Glutamatergic neuron (in vitro differentiated cells): ENCODE measurements around the gene VTI1A. TPM values are rescaled to one million over a fixed set of nuclear protein-coding genes. Genes with fewer than 3 reads are reported as not detected.

ENCODE experiments used
- DNase-seq: peaks from one replicate; pipeline ENCODE4 v3.0.0; 2022
- H3K27ac Mint-ChIP-seq: one replicate; pipeline ENCODE4 v1.8.0; 2020; ENCODE audit warnings: mild to moderate bottlenecking, mixed read lengths, inconsistent platforms; ENCODE audit not compliant: unreplicated experiment
- H3K27me3 Mint-ChIP-seq: one replicate; pipeline ENCODE4 v1.8.0; 2020; ENCODE audit warnings: mild to moderate bottlenecking, moderate library complexity, mixed read lengths, inconsistent platforms; ENCODE audit not compliant: unreplicated experiment
- H3K36me3 Mint-ChIP-seq: one replicate; pipeline ENCODE4 v1.8.0; 2020; ENCODE audit warnings: mild to moderate bottlenecking, mixed read lengths, inconsistent platforms; ENCODE audit not compliant: unreplicated experiment
- H3K4me1 Mint-ChIP-seq: one replicate; pipeline ENCODE4 v1.8.0; 2020; ENCODE audit warnings: mild to moderate bottlenecking, low read depth, mixed read lengths, inconsistent platforms; ENCODE audit not compliant: unreplicated experiment
- H3K4me3 Mint-ChIP-seq: one replicate; pipeline ENCODE4 v1.8.0; 2020; ENCODE audit warnings: mild to moderate bottlenecking, mixed read lengths, inconsistent platforms; ENCODE audit not compliant: unreplicated experiment
- H3K9me3 Mint-ChIP-seq: one replicate; pipeline ENCODE4 v1.8.0; 2020; ENCODE audit warnings: mild to moderate bottlenecking, moderate library complexity, mixed read lengths, inconsistent platforms; ENCODE audit not compliant: unreplicated experiment
- CTCF ChIP-seq: fragments of 200-600 bp; sonication (generic); IDR thresholded peaks from one replicate; pipeline ENCODE4 v1.5.0; 2021; ENCODE audit not compliant: partially characterized antibody, unreplicated experiment
- total RNA-seq: library from RNA; stranded (reverse); fragmentation: NEBNext Ultra II Directional; extraction: Animal tissue kit (Norgen Biotek cat#: 25700); gene quantifications from one replicate; pipeline ENCODE4 v1.2.1, GENCODE V29; 2021; ENCODE audit not compliant: unreplicated experiment

VTI1A gene
- total RNA-seq, 1 donor from 2014 or later = 61.0 TPM

- TF ChIP-seq CTCF = no peak
- Mint-ChIP-seq H3K4me3 (no peak overlapping the region), H3K9me3 (no peaks in the 10 kb centered on the region), H3K36me3 (no peaks in the 10 kb centered on the region), H3K27ac (no peak overlapping the region), H3K27me3 (peaks cover 2% of the 10 kb centered on the region), H3K4me1 (peaks cover 3% of the 10 kb centered on the region)
- no peak for DNase-seq
Measured at GRCh38 chr10:112712536-112712935, 265.5 kb downstream of the VTI1A start.

- Mint-ChIP-seq H3K27ac (no peak overlapping the region), H3K36me3 (no peaks in the 10 kb centered on the region), H3K4me1 (peaks cover 3% of the 10 kb centered on the region), H3K9me3 (no peaks in the 10 kb centered on the region), H3K27me3 (peaks cover 2% of the 10 kb centered on the region), H3K4me3 (no peak overlapping the region)
- TF ChIP-seq CTCF = no peak
- DNase-seq = no peak
Measured at GRCh38 chr10:112713411-112713810, 266.4 kb downstream of the VTI1A start.

GRCh38 chr10:112715581-112715980 lies 268.6 kb downstream of the VTI1A start:
- Mint-ChIP-seq H3K36me3 (no peaks in the 10 kb centered on the region), H3K27me3 (peaks cover 2% of the 10 kb centered on the region), H3K4me1 (peaks cover 3% of the 10 kb centered on the region), H3K4me3 (no peak overlapping the region), H3K9me3 (no peaks in the 10 kb centered on the region), H3K27ac (no peak overlapping the region)
- no peak for TF ChIP-seq CTCF
- DNase-seq = no peak

- no peaks in the 10 kb centered on the region for H3K36me3 Mint-ChIP-seq
Measured at GRCh38 chr10:112716076-112716475, 269.1 kb downstream of the VTI1A start.

GRCh38 chr10:112716924-112717413 lies 270.0 kb downstream of the VTI1A start:
- Mint-ChIP-seq H3K4me3 (no peak overlapping the region), H3K27ac (no peak overlapping the region)
- DNase-seq = no peak

More at GRCh38 chr10:112716076-112716475, 269.1 kb downstream of the VTI1A start:
- Mint-ChIP-seq H3K9me3 (no peaks in the 10 kb centered on the region), H3K27me3 (peaks cover 2% of the 10 kb centered on the region), H3K4me1 (peaks cover 3% of the 10 kb centered on the region), H3K4me3 (no peak overlapping the region), H3K27ac (no peak overlapping the region)
- no peak for TF ChIP-seq CTCF
- no peak for DNase-seq

More at GRCh38 chr10:112716924-112717413, 270.0 kb downstream of the VTI1A start:
- H3K9me3 Mint-ChIP-seq = no peaks in the 10 kb centered on the region
- no peak for TF ChIP-seq CTCF
- peaks cover 2% of the 10 kb centered on the region for H3K27me3 Mint-ChIP-seq
- peaks cover 8% of the 10 kb centered on the region for H3K4me1 Mint-ChIP-seq
- no peaks in the 10 kb centered on the region for H3K36me3 Mint-ChIP-seq
